ENCODE data around the gene ANO6.
A peak's percentile ranks its signal among the peaks of the same experiment; 100 is the strongest.
"Not testable (repeated sequence)": the region's sequence is repeated elsewhere in the genome, so short reads cannot be mapped to it uniquely, and the experiment has no call there.

The ANO6 gene, protein sequence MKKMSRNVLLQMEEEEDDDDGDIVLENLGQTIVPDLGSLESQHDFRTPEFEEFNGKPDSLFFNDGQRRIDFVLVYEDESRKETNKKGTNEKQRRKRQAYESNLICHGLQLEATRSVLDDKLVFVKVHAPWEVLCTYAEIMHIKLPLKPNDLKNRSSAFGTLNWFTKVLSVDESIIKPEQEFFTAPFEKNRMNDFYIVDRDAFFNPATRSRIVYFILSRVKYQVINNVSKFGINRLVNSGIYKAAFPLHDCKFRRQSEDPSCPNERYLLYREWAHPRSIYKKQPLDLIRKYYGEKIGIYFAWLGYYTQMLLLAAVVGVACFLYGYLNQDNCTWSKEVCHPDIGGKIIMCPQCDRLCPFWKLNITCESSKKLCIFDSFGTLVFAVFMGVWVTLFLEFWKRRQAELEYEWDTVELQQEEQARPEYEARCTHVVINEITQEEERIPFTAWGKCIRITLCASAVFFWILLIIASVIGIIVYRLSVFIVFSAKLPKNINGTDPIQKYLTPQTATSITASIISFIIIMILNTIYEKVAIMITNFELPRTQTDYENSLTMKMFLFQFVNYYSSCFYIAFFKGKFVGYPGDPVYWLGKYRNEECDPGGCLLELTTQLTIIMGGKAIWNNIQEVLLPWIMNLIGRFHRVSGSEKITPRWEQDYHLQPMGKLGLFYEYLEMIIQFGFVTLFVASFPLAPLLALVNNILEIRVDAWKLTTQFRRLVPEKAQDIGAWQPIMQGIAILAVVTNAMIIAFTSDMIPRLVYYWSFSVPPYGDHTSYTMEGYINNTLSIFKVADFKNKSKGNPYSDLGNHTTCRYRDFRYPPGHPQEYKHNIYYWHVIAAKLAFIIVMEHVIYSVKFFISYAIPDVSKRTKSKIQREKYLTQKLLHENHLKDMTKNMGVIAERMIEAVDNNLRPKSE

DNA sequence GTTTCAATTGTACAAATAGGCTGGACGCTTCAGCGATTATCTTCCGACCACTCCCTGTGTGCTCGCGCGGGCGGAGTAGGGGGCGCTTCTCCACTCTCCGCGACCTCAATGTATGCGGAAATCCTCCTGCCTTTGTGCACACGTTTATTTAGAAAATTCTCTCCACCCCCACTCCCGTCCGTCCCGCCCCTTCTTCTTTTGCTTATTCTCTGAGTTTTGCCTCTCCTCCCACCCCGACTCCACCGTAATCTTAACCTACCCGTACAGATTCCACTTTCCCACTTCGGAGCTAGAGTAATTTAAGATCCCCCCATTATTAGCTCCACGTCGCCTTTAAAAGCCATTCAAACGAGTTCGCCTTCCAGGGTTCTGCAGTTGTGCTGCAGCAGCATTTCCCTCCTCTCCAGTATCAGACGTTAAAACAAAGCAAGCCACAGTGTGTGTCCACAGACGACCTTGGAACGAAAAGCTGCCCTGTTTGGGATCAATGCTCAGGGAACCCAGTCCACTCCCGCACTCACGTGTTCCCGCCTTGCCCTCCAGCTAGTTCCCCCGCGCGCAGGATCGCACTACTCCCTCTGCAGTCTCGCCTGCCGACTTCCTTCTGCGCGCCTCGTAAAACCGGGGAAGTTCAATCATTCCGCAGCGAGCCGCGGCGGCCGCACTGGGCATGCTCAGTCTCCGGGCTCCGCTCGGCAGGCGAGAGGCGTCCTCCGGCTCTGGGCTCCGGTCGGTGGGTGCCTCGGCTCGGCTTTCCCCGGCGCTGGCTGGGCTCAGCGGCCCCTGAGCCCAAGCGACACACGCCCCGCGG, at the start of gene ANO6:
TSS of gene ANO6 (plus strand) at position 677 of the 811 bp plus-strand sequence. CDS start 227 bp downstream, outside the sequence.
- peak; percentile 76 for DNase-seq

DNA sequence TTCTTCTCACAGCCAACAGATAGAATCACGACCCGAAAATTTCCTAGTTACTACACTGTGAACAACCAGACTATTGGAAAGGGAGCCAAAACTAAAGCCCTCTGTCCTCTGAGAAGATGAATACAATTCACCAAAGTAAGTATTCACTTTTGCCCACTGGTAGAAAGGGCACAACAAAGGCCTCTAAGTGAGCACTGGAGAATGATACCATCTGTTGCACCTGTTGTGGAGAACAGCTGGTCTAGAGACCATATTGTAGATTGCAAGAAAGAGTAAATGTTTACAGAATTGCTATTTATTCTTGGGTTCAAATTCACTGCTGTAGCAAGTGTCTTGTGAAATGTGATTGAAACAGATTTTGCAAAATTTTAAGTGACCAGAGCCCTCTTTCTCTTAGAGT, 46.9 kb upstream of the ANO6 start:
- DNase-seq, result no peak

DNA sequence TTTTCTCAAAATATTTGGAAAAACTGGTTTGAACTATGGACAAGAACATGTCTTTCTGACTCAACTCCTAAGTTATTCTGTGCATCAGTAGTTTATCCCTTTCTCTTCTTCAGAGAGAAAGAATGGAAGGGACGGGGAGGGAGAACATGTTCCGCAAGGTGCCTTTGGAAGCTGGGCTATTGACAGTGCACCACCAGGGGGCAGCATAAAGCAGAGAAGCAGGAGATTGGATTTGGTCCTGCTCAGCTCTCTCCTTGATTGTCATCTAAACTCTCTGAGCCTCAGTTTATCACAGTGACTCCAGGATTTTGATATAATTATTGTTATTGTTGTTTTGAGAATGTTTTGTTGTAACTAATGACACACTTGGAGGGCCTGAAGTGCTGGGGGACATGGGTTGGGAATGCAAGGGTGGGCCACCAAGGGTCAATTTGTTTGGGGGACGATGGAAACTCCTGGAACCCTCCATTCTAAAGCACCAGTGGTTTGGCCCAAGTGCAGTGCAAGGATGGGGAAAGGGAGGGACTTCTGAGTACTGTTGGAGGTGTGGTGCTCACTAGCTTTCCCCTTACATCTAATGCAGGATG, 45.3 kb upstream of the ANO6 start:
- DNase-seq, result peak; percentile 68

DNA sequence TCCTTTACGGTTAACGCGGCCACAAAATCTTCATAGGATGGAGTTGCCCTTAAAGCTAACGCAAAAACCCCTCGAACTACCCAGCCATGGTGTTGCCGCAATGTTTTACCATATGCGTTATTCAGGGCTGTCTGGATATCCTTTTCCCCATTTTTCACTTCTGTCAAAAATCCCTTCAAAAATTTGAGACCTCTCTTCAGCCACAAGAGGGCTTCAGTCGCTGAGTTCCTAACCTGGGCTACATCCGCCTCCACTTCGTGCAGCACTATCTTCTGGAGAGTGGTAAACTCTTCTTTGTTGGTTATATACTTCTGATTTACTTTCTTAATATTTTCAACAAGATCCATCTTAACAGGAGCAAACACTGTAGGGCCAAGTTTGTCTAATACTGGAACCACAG, 42.6 kb upstream of the ANO6 start:
- not testable (repeated sequence) for DNase-seq

DNA sequence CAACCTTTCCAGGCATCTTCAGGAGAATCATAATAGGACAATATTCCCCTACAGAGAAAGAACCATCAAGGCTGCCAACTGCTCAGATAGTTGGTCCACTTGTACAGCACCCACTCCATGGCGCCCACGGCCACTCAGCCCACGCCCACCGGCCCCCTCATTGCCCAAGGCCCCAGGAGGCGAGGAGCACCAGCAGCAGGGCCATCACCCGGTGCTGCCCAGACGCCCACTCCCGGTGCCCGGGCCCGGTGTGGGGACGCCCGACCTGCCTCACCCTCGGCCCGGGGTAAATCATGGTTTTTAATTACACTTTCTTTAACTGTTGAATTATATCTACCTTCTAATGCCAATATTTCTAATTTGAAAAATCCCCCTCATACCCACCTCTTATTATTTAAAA, 41.3 kb upstream of the ANO6 start:
- DNase-seq, result no peak

DNA sequence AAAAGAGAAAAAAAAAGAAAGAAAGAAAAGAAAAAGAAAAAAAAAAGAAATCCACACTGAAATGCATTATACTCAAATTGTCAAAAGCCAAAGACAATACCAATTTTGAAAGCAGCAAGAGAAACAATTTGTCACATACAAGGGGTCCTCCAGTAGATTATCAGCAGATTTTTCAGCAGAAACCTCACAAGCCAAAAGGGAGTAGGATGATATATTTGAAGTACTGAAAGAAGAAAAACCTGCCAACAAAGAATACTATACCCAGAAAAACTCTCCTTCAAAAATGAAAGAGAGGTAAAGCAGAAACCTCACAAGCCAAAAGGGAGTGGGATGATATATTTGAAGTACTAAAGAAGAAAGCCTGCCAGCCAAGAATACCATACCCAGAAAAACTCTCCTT, 37.1 kb upstream of the ANO6 start:
- no peak for DNase-seq

DNA sequence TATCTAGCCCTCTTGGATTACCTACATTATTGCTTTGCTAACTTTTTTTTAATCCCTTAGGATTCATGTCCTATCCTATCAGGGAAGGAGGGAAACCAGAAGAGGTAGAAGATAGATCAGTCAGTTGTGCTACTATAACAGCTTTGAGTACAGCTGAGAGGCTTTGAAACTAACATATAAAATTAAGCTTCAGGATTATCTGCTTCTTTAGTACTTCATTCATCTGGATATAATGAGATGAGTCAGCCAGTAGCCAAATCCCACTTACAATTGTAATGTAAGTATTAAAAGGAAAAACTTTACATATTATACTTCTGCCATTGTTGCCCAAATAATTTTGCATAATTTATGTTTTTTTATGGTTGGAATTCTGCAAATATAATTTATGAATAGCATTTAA, 33.4 kb upstream of the ANO6 start:
- DNase-seq, result no peak

DNA sequence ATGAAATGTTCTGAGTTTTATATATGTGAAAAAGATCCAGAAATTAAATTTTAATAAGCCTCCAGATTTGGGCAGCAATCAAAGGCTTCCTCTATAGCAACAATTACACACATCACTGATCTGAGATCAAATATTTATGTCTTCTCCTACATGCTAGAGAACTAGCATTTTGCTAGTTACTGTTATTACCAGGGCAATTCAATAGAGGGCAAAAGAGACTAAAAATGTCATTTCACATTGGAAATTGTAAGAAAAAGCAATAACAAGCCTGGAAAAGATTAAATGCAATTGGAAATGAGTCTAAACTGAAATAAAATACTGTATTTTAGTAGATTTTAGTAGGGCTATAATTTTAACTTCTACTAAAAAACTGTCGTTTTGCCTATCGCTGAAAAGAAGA, 32.6 kb upstream of the ANO6 start:
- DNase-seq, result no peak

DNA sequence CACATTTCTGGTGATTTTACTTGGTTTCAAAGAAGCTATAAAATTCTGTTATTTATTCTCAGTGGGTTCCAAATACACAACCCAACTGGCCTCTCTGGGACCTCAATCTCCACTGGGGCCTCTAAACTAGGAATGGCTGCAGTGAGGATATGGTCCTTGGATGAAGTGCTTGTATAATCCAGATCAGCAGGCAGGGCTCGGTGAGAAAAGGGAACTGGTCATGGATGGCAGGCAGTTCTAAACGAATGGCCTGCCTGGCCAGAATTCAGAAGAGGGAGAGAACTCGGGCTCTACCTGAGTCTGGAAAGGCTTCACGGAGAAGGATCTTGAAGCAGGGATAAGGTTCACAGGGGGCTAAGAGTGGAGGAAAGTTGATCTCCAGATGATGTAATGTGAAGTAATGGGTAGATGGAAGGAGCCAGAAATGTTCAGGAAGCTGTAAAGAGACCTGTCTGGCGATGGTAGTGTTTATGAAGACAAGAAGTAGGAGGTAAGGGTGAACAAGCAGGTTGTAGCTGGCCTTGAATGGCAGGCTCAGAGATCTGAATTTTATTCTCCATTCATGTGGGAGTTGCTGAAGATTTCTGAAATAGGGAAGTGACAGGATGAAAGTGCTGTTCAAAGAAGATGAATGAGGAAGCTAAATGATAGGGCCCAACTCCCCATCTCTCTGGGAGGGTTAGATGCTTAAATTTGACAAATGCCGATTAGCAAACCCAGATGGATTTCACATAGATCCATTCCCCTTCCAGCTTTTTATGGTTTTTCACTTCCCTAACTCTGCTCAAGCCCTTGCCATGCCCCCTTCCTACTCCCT, 31.5 kb upstream of the ANO6 start:
- no peak for DNase-seq

DNA sequence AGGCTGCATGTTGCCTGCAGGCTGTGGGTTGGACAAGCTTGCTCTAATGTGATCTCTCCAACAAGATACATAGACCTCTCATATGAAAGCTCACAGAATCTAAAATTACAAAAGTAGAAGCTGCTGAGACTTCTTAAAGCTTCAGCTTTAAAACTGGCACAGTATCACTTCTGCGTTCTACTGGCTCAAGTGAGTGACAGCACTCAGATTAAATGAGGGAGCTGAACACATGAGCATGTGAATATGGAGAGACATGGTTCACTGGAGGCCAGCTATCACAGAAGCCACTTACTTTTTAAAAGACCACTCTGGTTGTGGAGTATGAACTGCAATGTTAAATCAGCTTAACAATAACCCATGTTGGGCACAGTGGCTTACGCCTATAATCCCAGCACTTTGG, 29.1 kb upstream of the ANO6 start:
- DNase-seq, result no peak

DNA sequence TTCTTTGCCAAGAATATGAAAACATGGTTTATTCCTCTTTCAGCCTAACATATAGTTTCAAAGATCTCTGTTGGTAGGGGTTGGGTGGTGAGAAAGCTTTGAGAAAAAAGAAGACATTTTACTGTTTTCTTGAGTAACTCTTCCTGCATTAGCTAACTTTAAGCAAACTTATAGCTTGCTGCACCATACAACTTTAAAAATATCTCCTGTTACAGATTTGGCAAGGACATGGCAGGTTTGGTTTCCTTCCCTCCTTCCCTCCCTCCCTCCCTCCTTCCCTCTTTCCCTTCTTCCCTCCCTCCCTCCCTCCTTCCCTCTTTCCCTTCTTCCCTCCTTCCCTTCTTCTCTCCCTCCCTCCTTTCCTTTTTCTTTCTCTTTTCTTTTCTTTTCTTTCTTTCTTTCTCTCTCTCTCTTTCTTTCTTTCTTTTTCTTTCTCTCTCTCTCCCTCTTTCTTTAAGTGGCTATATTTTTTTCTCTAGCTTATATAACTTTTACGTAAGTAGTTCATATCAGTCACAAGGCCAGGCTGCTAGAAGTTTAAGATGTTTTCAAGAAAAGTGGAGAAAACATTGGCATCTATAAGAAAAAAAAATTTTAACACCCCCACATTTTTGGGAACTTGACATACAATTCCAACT, 26.0 kb upstream of the ANO6 start:
- no peak for DNase-seq

DNA sequence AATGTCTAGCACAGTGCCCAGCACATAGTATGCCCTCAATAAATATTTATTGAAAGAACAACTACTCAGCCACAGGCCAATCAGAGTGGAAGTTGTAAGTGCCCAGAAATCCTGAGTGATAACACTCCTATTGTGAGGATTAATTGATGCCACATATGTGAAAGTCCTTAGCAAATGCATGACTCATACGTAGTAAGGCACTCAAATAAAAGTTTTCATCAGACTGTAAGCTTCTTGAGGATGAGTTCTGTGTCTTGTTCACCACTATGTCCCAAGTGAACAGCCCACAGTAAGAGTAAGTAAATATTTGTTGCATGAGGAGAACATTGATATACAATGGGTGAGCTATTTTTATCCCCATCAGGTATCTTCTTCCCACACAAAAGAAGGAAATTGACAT, 24.7 kb upstream of the ANO6 start:
- DNase-seq, result no peak

DNA sequence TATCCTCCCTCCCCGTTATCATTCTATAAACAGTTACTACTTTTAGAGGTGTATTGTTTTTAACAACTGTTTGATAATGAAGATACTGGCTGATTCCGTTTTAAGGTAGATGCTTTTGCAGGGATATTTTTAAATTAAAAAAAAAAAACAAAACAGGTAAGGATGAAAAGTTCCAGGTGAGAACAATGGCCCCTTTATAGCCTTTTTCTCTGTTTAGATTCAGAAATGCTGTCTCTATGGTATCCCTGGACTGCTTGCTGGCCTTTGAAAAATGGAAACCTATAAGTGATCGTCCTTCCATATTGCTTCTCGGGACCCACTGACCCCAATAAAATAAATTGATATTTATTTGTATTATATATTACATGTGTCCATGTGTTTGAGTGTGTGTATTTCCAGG, 23.2 kb upstream of the ANO6 start:
- no peak for DNase-seq

DNA sequence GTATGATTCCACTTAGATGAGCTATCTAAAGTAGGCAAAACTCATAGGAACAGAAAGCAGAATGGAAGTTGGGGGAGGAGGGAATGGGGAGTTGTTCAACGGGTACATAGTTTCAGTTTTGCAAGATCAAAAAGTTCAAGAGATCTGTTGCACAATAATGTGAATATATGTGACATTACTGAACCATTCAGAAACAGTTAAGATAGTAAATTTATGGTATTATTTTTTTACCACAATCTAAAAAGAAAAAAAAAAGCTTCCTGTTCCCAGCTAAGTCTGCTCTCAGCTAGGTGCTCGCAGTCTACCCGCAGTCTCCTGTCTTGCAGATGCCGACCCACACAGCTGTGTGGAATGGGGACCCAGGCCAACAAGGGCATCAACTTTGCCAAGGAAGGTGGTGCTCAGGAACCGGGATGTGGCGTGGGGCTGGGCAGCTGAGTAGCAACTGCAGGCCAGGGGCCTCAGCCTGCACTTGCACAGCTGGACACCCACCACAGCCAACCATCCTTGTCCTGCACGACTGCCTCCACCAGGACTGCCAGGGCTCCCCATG, 15.3 kb upstream of the ANO6 start:
- no peak for DNase-seq

DNA sequence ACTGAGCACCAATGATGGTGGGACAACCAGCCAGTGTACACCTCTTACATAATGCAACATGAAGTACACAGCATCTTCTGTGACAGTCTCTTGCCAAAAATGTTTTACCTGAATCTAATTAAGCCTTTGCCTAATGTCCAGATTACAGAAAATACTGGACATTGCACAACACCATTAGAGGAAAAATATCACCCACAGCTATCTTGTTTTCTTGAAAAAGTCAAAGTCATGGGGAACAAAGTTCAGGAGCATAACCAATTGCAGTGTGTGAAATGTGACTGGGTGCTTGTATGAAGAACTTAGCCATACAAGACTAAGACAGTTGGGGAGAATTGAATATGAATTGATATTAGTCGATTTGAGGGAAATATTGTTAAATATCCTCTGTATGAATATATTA, 12.1 kb upstream of the ANO6 start:
- no peak for DNase-seq

DNA sequence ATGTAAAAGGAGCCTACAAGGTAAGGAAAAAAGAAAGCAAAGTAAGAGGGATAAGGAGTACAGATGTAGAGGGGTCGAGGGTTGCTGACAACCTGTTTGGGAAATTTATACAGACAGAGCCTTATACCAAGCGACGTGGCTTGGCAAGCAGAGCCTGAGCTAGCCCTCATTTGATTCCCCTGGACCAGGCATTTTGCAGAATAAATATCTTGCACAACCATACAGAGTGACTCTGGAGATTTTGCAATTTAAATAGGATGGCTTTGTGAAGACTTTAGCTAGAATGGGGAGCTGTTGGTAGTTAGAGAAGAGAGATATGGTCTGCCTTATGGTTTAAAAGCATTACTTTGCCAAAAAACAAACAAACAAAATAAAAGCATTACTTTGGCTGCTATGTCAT, 11.1 kb upstream of the ANO6 start:
- DNase-seq, result no peak

DNA sequence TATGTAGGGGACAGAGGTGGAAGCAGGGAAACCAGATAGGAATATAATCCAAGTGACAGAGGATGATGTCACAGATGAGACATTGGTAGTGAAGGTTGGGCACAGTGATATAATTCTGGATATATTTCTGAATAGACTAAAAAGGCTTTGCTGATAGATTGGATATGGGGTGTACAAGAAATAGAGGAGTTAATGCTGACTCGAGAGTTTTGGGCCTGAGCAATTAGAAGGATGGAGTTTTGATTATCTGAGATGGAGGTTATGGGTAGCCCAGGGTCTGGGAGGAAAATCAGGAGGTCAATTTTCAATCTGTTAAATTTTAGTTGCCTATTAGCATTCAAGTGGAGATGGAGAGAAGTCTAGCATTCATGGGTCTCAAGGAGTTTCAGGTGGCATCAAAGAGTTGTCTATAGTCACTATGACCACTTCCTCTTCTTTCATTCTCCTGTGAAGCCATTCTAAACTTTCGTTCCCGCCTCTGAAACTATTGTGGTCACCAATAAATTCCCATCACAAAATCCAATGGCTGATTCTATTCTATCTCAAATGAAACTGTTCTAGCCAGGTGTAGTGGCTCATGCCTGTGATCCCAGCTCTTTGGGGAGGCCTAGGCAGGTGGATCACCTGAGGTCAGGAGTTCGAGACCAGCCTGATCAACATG, 10.6 kb upstream of the ANO6 start:
- no peak for DNase-seq

DNA sequence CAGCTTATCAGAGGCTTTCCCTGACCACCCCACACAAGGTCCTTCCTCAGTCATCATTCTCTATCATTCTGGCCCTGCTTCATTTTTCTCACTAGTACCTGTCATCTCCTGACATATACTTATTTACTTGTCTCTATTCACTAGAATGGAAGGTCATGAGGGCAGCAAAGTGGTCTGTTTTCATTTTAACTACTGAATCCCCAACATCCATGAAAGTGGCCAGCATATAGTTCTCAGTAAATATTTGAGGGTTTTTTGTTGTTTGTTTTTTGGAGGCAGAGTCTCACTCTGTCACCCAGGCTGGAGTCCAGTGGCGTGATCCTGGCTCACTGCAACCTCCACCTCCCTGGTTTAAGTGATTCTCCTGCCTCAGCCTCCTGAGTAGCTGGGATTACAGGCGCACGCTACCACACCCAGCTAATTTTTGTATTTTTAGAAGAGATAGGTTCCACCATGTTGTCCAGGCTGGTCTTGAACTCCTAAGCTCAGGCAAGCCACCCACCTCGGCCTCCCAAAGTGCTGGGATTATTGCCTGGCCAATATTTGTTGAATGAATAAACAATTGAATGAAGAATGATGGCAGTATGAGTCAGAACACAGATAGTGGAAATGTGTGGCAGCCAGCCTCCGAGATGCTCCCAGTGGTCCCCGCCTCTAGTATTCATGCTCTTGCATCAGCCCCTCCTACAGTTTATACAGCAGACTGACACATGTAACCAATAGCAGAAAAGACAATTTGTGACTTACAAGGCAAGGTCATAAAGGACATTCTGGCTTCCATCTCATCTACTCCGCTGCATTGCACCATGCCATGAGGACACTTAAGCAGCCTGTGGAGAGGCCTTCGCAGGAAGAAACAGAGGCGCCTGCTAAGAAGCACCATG, 7.0 kb upstream of the ANO6 start:
- DNase-seq, result no peak

DNA sequence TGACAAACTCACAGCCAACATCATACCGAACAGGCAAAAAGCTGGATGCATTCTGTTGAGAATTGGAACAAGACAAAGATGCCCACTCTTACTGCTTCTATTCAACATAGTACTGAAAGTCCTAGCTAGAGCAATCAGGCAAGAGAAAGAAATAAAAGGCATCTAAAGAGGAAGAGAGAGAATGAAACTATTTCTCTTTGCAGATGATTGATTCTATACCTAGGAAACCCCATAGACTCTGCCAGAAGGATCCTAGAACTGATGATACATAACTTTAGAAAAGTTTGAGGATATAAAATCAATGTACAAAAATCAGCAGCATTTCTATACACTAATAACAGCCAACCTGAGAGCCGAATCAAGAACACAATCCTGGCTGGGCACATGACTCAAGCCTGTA, 6.1 kb upstream of the ANO6 start:
- DNase-seq, result no peak

DNA sequence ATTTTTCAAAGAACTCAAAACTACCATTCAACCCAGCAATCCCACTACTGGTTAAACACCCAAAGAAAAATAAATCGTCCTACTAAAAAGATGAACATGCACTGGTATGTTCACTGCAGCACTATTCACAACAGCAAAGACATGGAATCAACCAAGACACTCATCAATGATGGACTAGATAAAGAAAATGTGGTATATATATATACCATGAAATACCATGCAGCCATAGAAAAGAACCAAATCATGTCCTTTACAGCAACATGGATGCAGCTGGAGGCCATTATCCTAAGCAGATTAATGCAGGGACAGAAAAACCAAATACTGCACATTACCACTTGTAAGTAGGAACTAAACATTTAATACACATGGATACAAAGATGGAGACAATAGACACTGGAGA, 3.8 kb upstream of the ANO6 start:
- DNase-seq, result no peak
